ENCODE data around the gene ARL2.

GRCh38 chr11:64974124-64974523, 39.8 kb upstream of the ARL2 start:
- TF ChIP-seq EZH2 (IDR thresholded peaks at IDR 0.05) = no peak
- TF ChIP-seq POLR2AphosphoS5 (IDR thresholded peaks at IDR 0.05; ENCODE audit: borderline replicate concordance, low read depth, low read length) = no peak

All from SK-N-MC (cell line).